Heart left ventricle (tissue), 16 donors: Measurements from ENCODE around the gene ZFAND2B. TPM values are rescaled to one million over a fixed set of nuclear protein-coding genes. Genes with fewer than 3 reads are reported as not detected.

ENCODE experiments used
- ATAC-seq, 4 donors: fragments of 200-7000 bp; cut with Tn5 transposase; one replicate each; pipeline ENCODE4 v1.9.1; 2020 to 2022; ENCODE audit warnings: moderate library complexity in 4 of 4, mild to moderate bottlenecking in 3 of 4, moderate number of reproducible peaks in 1 of 4
- DNase-seq, 5 donors: peaks; one replicate each; pipeline ENCODE4 v3.0.0-alpha.2; 2020
- H3K27ac ChIP-seq, 12 donors: fragments of 200-600 bp; sonication (generic) in 4 of 12; one replicate each; pipeline versions ENCODE4 v1.5.0 to v1.8.0; 2016 to 2022; ENCODE audit warnings: mild to moderate bottlenecking in 2 of 12
- H3K27me3 ChIP-seq, 9 donors: fragments of 200-600 bp; sonication (generic) in 2 of 9; one replicate each; pipeline versions ENCODE4 v1.5.1 to v1.8.0; 2016 to 2022; ENCODE audit warnings: mild to moderate bottlenecking in 3 of 9
- H3K36me3 ChIP-seq, 9 donors: fragments of 200-600 bp; sonication (generic) in 2 of 9; one replicate each; pipeline versions ENCODE4 v1.5.0 to v1.8.0; 2018 to 2022; ENCODE audit warnings: mild to moderate bottlenecking in 2 of 9
- H3K4me1 ChIP-seq, 12 donors: fragments of 200-600 bp; sonication (generic) in 4 of 12; one replicate each; pipeline versions ENCODE4 v1.5.0 to v1.8.0; 2016 to 2022; ENCODE audit warnings: mild to moderate bottlenecking in 3 of 12
- H3K4me3 ChIP-seq, 12 donors: fragments of 200-600 bp; sonication (generic) in 4 of 12; one replicate each; pipeline versions ENCODE4 v1.5.0 to v1.8.0; 2017 to 2022; ENCODE audit warnings: mild to moderate bottlenecking in 9 of 12, moderate library complexity in 4 of 12
- H3K9me3 ChIP-seq, 12 donors: fragments of 200-600 bp; sonication (generic) in 4 of 12; one replicate each; pipeline versions ENCODE4 v1.5.0 to v1.8.0; 2016 to 2022; ENCODE audit warnings: mild to moderate bottlenecking in 1 of 12
- POLR2A ChIP-seq, 2 donors: fragments of 450-650 bp; IDR thresholded peaks; one replicate each; pipeline ENCODE4 v1.6.1; 2017; ENCODE audit warnings: antibody characterized with exemption in 2 of 2, mild to moderate bottlenecking in 2 of 2, moderate library complexity in 2 of 2
- WGBS, 4 donors: extraction: QIAGEN DNeasy Blood & Tissue Kit in 2 of 4; methylation state at CpG; one replicate each; pipeline versions ENCODE4 v1.1.5 to v1.1.7; 2013 to 2018; 5-methylcytosine and 5-hydroxymethylcytosine counted together
- intact Hi-C, 10 donors: fragments of 100-400 bp; cut with DNase I; formaldehyde crosslinking; loops; one replicate each; pipeline versions ENCODE4 v1.11.1 to v1.14.2; 2022
- long read RNA-seq, 3 donors: library from polyadenylated mRNA; unstranded; transcript quantifications; one replicate each; pipeline ENCODE4 v2.0.0, GENCODE V29; 2020 to 2021
- polyA plus RNA-seq, 2 donors: library from polyadenylated mRNA; stranded (reverse); fragments of 200-250 nt; gene quantifications; one replicate each; pipeline ENCODE4 v1.2.3, GENCODE V29; 2013
- total RNA-seq, 9 donors: library from RNA; depleted of rRNA in 2 of 9; stranded (reverse); fragments of >200 nt in 2 of 9; fragmentation: NEBNext Ultra II Directional in 3 of 9; extraction: Animal tissue kit (Norgen Biotek cat#: 25700) in 3 of 9; gene quantifications; one replicate each; pipeline versions ENCODE4 v1.1.0 to v1.2.4, GENCODE V29; 2016 to 2023
- TF ChIP-seq, protein P1 (sequence below), 12 donors: fragments of 200-600 bp; sonication (generic) in 4 of 12; IDR thresholded peaks; one replicate each; pipeline versions ENCODE4 v1.5.0 to v1.8.0; 2018 to 2022; ENCODE audit warnings: antibody characterized with exemption in 12 of 12, mild to moderate bottlenecking in 5 of 12
- donor health status: ischemic (EF 13 %, LVEDD 7.1; RV severe dilation, severe dysfunction).
- donor health status: healthy with polysubstance abuse.
- donor health status: DM: no; HTN: yes; CAD: no.
- donor health status: DM: no; HTN: no; CAD: no.
- donor health status: ischemic (EF 25% LVEDD 6.9; RV normal size, moderate dysfunction).
- donor health status: ischemic (EF 25% LVEDD 5.7; RV mildly dilated, moderate dysfunction).
- donor health status: healthy.
- donor health status: DM: yes; HTN: yes; CAD: no.
- donor health status: ischemic (EF 35%, LVEDD 5.7; RV mildly dilated, moderate dysfunction).
- donor health status: nonischemic (EF 11% LVEDD 7.7; RV severe dilation, severe dysfunction).
- donor health status: DM: yes; HTN: yes; CAD: no.
- donor health status: PGD.
- donor health status: ischemic (EF 29% LVEDD 5.4; RV normal size, mild dysfunction).
- donor health status: nonischemic (EF 23%, LVEDD 6.1; RV moderate dilation, normal function).

ZFAND2B gene, protein sequence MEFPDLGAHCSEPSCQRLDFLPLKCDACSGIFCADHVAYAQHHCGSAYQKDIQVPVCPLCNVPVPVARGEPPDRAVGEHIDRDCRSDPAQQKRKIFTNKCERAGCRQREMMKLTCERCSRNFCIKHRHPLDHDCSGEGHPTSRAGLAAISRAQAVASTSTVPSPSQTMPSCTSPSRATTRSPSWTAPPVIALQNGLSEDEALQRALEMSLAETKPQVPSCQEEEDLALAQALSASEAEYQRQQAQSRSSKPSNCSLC
- total RNA-seq (10 to 100 TPM; 13.9 to 32.3 (median 23.5) TPM), polyA plus RNA-seq (10 to 100 TPM; 17.6 to 35.7 TPM)
- long read RNA-seq, donor 1, transcript ZFAND2B-212 (10 exons, 1,199 nt) = major isoform, 8 of 27 reads
- long read RNA-seq, donor 1, transcript ZFAND2B-201 (9 exons, 1,314 nt) = major isoform, 8 of 27 reads
- long read RNA-seq, donor 1, partial matches to known transcripts = 2 of 27 reads
- long read RNA-seq, donor 1, other reads (novel, unspliced or antisense) = 5 of 27 reads
- long read RNA-seq, donor 2, transcript ZFAND2B-206 (10 exons, 944 nt) = minor isoform, 5 of 40 reads
- long read RNA-seq, donor 2, transcript ZFAND2B-212 (10 exons, 1,199 nt) = major isoform, 19 of 40 reads
- long read RNA-seq, donor 2, transcript ZFAND2B-201 (9 exons, 1,314 nt) = minor isoform, 5 of 40 reads
- long read RNA-seq, donor 2, partial matches to known transcripts = 3 of 40 reads
- long read RNA-seq, donor 2, other reads (novel, unspliced or antisense) = 6 of 40 reads
- long read RNA-seq, donor 3, transcript ZFAND2B-212 (10 exons, 1,199 nt) = minor isoform, 6 of 25 reads
- long read RNA-seq, donor 3, transcript ZFAND2B-201 (9 exons, 1,314 nt) = major isoform, 10 of 25 reads
- long read RNA-seq, donor 3, partial matches to known transcripts = 1 of 25 reads
- long read RNA-seq, donor 3, other reads (novel, unspliced or antisense) = 5 of 25 reads

DNA sequence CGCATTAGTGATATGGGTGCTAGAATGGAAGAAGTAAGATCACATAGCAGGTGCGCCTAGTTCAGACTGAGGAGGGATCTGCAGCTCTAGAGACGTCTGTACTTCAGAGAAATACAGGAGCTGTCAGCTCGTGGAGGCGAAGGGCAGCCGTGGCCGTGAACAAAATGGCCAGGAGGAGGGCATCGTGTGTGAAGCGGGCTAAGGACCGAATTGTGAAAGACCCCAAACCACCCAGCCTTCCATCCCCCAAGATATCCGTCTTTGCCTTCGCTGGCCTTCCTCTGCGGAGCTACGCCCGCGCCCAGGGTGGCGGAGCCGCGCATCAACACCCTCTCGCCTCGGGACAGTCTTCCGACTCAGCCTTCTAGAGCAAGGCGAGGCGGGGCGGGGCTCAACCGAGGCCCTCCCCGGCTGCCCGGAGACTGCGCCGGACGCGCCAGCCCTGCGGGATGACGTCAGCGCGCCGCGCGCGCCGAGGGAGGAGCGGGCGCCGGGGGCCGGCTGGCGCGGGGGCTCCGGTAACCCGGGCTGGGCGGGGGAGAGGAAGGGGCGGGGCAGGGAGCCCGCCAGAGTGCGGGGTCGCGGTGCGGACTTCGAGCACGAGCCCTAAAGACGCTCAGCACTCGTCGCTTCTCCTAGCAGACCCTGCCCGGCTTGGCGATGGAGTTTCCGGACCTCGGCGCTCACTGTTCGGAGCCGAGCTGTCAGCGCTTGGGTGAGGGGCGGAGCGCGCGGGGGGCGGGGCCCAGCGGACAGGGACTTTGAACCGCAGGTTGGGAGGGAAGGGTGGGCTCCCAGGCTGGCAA is at the start of gene ZFAND2B:
Gene ZFAND2B (plus strand): TSS at position 455 of the 806 bp plus-strand sequence. CDS start 206 bp downstream, at position 661.
- 0 to 1% (median 1%) methylated on average over 24 to 76 of the region's 76 CpGs for WGBS, 4 donors
- ATAC-seq (peak; percentile 96 to 98 (median 98)), DNase-seq (peak; percentile 95 to 98 (median 96))
- peaks cover 0 to 25% (median 17%) of the 10 kb centered on the region in 12 donors for H3K4me1 ChIP-seq
- H3K36me3 ChIP-seq = peaks cover 0 to 37% (median 30%) of the 10 kb centered on the region in 9 donors
- TF ChIP-seq POLR2A (IDR thresholded peaks at IDR 0.05) = peak; percentile 55 to 97
- TF ChIP-seq, protein P1, sequence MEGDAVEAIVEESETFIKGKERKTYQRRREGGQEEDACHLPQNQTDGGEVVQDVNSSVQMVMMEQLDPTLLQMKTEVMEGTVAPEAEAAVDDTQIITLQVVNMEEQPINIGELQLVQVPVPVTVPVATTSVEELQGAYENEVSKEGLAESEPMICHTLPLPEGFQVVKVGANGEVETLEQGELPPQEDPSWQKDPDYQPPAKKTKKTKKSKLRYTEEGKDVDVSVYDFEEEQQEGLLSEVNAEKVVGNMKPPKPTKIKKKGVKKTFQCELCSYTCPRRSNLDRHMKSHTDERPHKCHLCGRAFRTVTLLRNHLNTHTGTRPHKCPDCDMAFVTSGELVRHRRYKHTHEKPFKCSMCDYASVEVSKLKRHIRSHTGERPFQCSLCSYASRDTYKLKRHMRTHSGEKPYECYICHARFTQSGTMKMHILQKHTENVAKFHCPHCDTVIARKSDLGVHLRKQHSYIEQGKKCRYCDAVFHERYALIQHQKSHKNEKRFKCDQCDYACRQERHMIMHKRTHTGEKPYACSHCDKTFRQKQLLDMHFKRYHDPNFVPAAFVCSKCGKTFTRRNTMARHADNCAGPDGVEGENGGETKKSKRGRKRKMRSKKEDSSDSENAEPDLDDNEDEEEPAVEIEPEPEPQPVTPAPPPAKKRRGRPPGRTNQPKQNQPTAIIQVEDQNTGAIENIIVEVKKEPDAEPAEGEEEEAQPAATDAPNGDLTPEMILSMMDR (IDR thresholded peaks at IDR 0.05) = peak in 2 of 12 donors; percentile 12 to 24
- no peaks in the 10 kb centered on the region for H3K27me3 ChIP-seq
- peak within 1 kb of the TSS; percentile 36 to 95 (median 71) for H3K4me3 ChIP-seq
- H3K9me3 ChIP-seq = no peaks in the 10 kb centered on the region
- intact Hi-C loops = loop anchor here in 9 of 10 donors (1.0 to 5.0 kb wide), 9 partner anchors 23 to 46 kb away; partner anchors contain the start of genes NHEJ1 (in 4 of the 9), SLC23A3 (in 3 of the 9), RETREG2 (in 2 of the 9) and ANKZF1 (in 1 of the 9)
- peak within 1 kb of the TSS; percentile 80 to 99 (median 96) for H3K27ac ChIP-seq

DNA sequence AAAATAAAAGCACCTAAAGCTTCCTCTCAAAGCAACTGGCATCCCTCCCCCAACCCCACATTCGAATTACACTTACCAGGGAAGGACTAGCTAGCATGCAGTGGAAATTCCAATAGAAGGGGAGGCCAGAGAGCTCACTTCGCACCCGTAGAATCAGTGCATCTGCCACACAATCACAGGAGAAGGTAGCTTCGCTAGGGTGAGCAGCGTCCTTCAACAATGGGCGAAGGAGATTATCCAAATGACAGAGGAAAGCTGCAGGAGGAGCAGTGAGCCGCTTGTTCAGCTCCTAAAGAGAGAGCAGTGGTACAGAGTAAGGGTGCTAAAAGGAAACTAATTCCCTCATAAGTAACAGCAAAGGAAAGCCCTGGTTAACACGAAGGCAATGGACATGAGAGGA is 49.2 kb upstream of the ZFAND2B start:
- H3K4me3 ChIP-seq = no peak overlapping the region
- DNase-seq = no peak
- no peak overlapping the region for H3K27ac ChIP-seq
- WGBS, 4 donors = 87 to 93% (median 88%) methylated on average over 8 of the region's 8 CpGs
- H3K27me3 ChIP-seq = no peaks in the 10 kb centered on the region
- H3K9me3 ChIP-seq = no peaks in the 10 kb centered on the region
- no peak for ATAC-seq
- H3K36me3 ChIP-seq = peaks cover 0 to 48% (median 41%) of the 10 kb centered on the region in 9 donors
- TF ChIP-seq POLR2A (IDR thresholded peaks at IDR 0.05) = no peak
- TF ChIP-seq, protein P1 (IDR thresholded peaks at IDR 0.05) = no peak
- H3K4me1 ChIP-seq = peaks cover 0 to 15% (median 10%) of the 10 kb centered on the region in 12 donors
- intact Hi-C loops = loop anchor here in 8 of 10 donors (2.0 to 10.0 kb wide), 8 partner anchors 85 to 303 kb away; partner anchors contain the start of genes CRYBA2 (in 3 of the 8) and WNT6 (in 1 of the 8)

DNA sequence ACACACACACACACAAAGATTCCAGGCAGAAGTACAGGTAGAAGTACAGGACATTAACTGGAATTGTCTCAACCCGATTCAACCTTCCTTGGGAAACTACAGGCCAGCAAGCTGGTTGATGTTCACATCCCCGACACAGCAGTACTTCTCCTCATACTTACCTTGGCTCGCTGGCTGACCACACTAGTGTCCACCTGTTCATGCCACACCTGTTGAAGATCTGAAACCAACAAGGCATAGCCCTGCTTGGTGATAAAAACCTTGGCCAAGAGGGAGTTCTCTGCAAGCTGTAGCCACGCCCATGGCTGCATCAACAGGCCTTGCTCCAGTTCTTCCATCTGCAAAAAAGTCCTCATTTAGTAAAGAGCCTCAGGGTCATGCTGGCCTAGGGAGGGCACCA is 48.6 kb upstream of the ZFAND2B start:
- no peaks in the 10 kb centered on the region for H3K9me3 ChIP-seq

More for the DNA sequence above, 48.6 kb upstream of the ZFAND2B start:
- peaks cover 0 to 43% (median 38%) of the 10 kb centered on the region in 9 donors for H3K36me3 ChIP-seq
- DNase-seq (no peak), ATAC-seq (no peak)
- H3K27ac ChIP-seq = no peak overlapping the region
- H3K4me1 ChIP-seq = peaks cover 0 to 15% (median 10%) of the 10 kb centered on the region in 12 donors
- intact Hi-C loops = loop anchor here in 7 of 10 donors (5.0 to 10.0 kb wide), 7 partner anchors 86 to 303 kb away; partner anchors contain the start of genes CRYBA2 (in 3 of the 7) and WNT6 (in 1 of the 7)
- WGBS, 4 donors = 95 to 98% (median 96%) methylated on average over 4 of the region's 4 CpGs
- no peak overlapping the region for H3K4me3 ChIP-seq
- no peak for TF ChIP-seq POLR2A (IDR thresholded peaks at IDR 0.05)
- TF ChIP-seq, protein P1 (IDR thresholded peaks at IDR 0.05) = no peak
- no peaks in the 10 kb centered on the region for H3K27me3 ChIP-seq
